ENCODE data around the gene MAP3K4.
A peak's percentile ranks its signal among the peaks of the same experiment; 100 is the strongest.

The MAP3K4 gene

GRCh38 chr6:161041274-161041673 is 49.7 kb downstream of the MAP3K4 start:
- DNase-seq: no peak

GRCh38 chr6:161044335-161044734 is 52.8 kb downstream of the MAP3K4 start:
- DNase-seq: no peak

- no peak for DNase-seq
Observed at GRCh38 chr6:161048641-161049040, 57.1 kb downstream of the MAP3K4 start.

- no peak for DNase-seq
Observed at GRCh38 chr6:161050134-161050765, 58.7 kb downstream of the MAP3K4 start.

GRCh38 chr6:161053103-161053502 is 61.5 kb downstream of the MAP3K4 start:
- no peak for DNase-seq

- DNase-seq: no peak
Observed at GRCh38 chr6:161054876-161055275, 63.3 kb downstream of the MAP3K4 start.

- DNase-seq: no peak
Observed at GRCh38 chr6:161056451-161056850, 64.9 kb downstream of the MAP3K4 start.

- DNase-seq: peak; percentile 69
Observed at GRCh38 chr6:161057103-161058091, 65.8 kb downstream of the MAP3K4 start.

GRCh38 chr6:161058741-161059140 is 67.2 kb downstream of the MAP3K4 start:
- DNase-seq: no peak

- no peak for DNase-seq
Observed at GRCh38 chr6:161061576-161061975, 70.0 kb downstream of the MAP3K4 start.

- no peak for DNase-seq
Observed at GRCh38 chr6:161064915-161065314, 73.3 kb downstream of the MAP3K4 start.

GRCh38 chr6:161066511-161066910 is 74.9 kb downstream of the MAP3K4 start:
- DNase-seq: peak; percentile 56

- peak; percentile 91 for DNase-seq
Observed at GRCh38 chr6:161067749-161068148, 76.2 kb downstream of the MAP3K4 start.

- peak; percentile 89 for DNase-seq
Observed at GRCh38 chr6:161068321-161068741, 76.8 kb downstream of the MAP3K4 start.

- peak; percentile 49 for DNase-seq
Observed at GRCh38 chr6:161073930-161074329, 82.4 kb downstream of the MAP3K4 start.

- DNase-seq: peak; percentile 47
Observed at GRCh38 chr6:161074496-161075121, 83.0 kb downstream of the MAP3K4 start.

- DNase-seq: no peak
Observed at GRCh38 chr6:161076181-161076677, 84.7 kb downstream of the MAP3K4 start.

GRCh38 chr6:161079566-161080262 is 88.1 kb downstream of the MAP3K4 start:
- no peak for DNase-seq

GRCh38 chr6:161080263-161080970 is 88.8 kb downstream of the MAP3K4 start:
- DNase-seq: no peak

- DNase-seq: no peak
Observed at GRCh38 chr6:161082215-161082614, 90.6 kb downstream of the MAP3K4 start.

GRCh38 chr6:161085246-161085645 is 93.7 kb downstream of the MAP3K4 start:
- no peak for DNase-seq

Data from NCI-H69 (cell line).